ENCODE data around the gene DCLRE1A.

GRCh38 chr10:113869789-113870188, 15.9 kb upstream of the DCLRE1A start:
- TF ChIP-seq POLR2AphosphoS5 (IDR thresholded peaks at IDR 0.05), result no peak
- TF ChIP-seq EP300 (IDR thresholded peaks at IDR 0.05), result no peak

Measured in sigmoid colon (tissue), 4 donors.